HepG2 (cell line): ENCODE data around the gene LIME1. TPM values are rescaled to one million over a fixed set of nuclear protein-coding genes. Genes with fewer than 3 reads are reported as not detected.
A peak's percentile ranks its signal among the peaks of the same experiment; 100 is the strongest.

ENCODE experiments used
- AKAP8 ChIP-seq: sonication (generic); formaldehyde crosslinking; IDR thresholded peaks from 2 replicates; pipeline ENCODE4 v1.5.1; 2020; ENCODE audit warnings: mild to moderate bottlenecking, missing genetic modification reagents
- BORCS8-MEF2B ChIP-seq: sonication (generic); formaldehyde crosslinking; IDR thresholded peaks from 2 replicates; pipeline ENCODE4 v1.8.0; 2022; ENCODE audit warnings: mild to moderate bottlenecking, missing genetic modification reagents
- CENPT ChIP-seq: sonication (generic); formaldehyde crosslinking; IDR thresholded peaks from 2 replicates; pipeline ENCODE4 v1.8.0; 2022; ENCODE audit warnings: low read depth, mild to moderate bottlenecking, moderate library complexity, missing genetic modification reagents
- GLI4 ChIP-seq: sonication (generic); formaldehyde crosslinking; IDR thresholded peaks from 2 replicates; pipeline ENCODE4 v1.5.1; 2020; ENCODE audit warnings: missing genetic modification reagents, mild to moderate bottlenecking, moderate library complexity, borderline replicate concordance
- GTF2F1 ChIP-seq: fragments of 150-350 bp; IDR thresholded peaks from 2 replicates; pipeline ENCODE4 v1.6.1; 2014; ENCODE audit warnings: low read length
- IKZF4 ChIP-seq: sonication (generic); formaldehyde crosslinking; IDR thresholded peaks from 2 replicates; pipeline ENCODE4 v1.5.1; 2020; ENCODE audit warnings: borderline replicate concordance, mild to moderate bottlenecking, low read depth, missing genetic modification reagents; ENCODE audit errors: not compliant biosample characterization
- KDM1A ChIP-seq: IDR thresholded peaks from 2 replicates; pipeline ENCODE4 v1.6.1; 2016; ENCODE audit warnings: missing compliant biosample characterization
- LCORL ChIP-seq, 2 experiments: fragments of 450-650 bp in 1 of 2; sonication (generic) in 1 of 2; formaldehyde crosslinking in 1 of 2; IDR thresholded peaks; 2 replicates each; pipeline versions ENCODE4 v1.5.0 to v1.6.1; 2017 to 2020; ENCODE audit warnings: antibody characterized with exemption in 1 of 2, missing genetic modification reagents in 1 of 2
- MED1 ChIP-seq: sonication (generic); formaldehyde crosslinking; IDR thresholded peaks from 2 replicates; pipeline ENCODE4 v1.4.0; 2020; ENCODE audit warnings: missing genetic modification reagents
- NFKB2 ChIP-seq: sonication (generic); formaldehyde crosslinking; IDR thresholded peaks from 2 replicates; pipeline ENCODE4 v1.4.0; 2020; ENCODE audit warnings: missing genetic modification reagents, borderline replicate concordance
- RAD51 ChIP-seq: fragments of 450-650 bp; IDR thresholded peaks from 2 replicates; pipeline ENCODE4 v1.6.1; 2016; ENCODE audit warnings: borderline replicate concordance
- SETDB1 ChIP-seq: sonication (generic); formaldehyde crosslinking; IDR thresholded peaks from 2 replicates; pipeline ENCODE4 v1.5.1; 2020; ENCODE audit warnings: missing genetic modification reagents, mild to moderate bottlenecking, borderline replicate concordance
- SPEN ChIP-seq: sonication (generic); formaldehyde crosslinking; IDR thresholded peaks from 2 replicates; pipeline ENCODE4 v1.5.1; 2020; ENCODE audit warnings: low read depth, mild to moderate bottlenecking, missing genetic modification reagents
- TAF15 ChIP-seq: fragments of 200-400 bp; formaldehyde crosslinking; IDR thresholded peaks from one replicate; pipeline ENCODE4 v1.6.1; 2018; ENCODE audit warnings: mild to moderate bottlenecking, low read depth, low read length; ENCODE audit not compliant: poor library complexity, severe bottlenecking
- THAP8 ChIP-seq: sonication (generic); formaldehyde crosslinking; IDR thresholded peaks from 2 replicates; pipeline ENCODE4 v1.5.1; 2020; ENCODE audit warnings: missing genetic modification reagents, mild to moderate bottlenecking, borderline replicate concordance
- TMF1 ChIP-seq: sonication (generic); formaldehyde crosslinking; IDR thresholded peaks from 2 replicates; pipeline ENCODE4 v1.8.1; 2022; ENCODE audit warnings: low read depth, missing genetic modification reagents
- TRIM22 ChIP-seq: fragments of 450-650 bp; IDR thresholded peaks from 2 replicates; pipeline ENCODE4 v1.6.1; 2017
- YEATS2 ChIP-seq: sonication (generic); formaldehyde crosslinking; IDR thresholded peaks from 2 replicates; pipeline ENCODE4 v1.4.0; 2020; ENCODE audit warnings: missing genetic modification reagents, borderline replicate concordance
- ZNF224 ChIP-seq: sonication (generic); formaldehyde crosslinking; IDR thresholded peaks from 2 replicates; pipeline ENCODE4 v1.5.0; 2020; ENCODE audit warnings: mild to moderate bottlenecking, missing genetic modification reagents
- ZNF260 ChIP-seq: sonication (generic); formaldehyde crosslinking; IDR thresholded peaks from 2 replicates; pipeline ENCODE4 v1.4.0; 2020; ENCODE audit warnings: missing genetic modification reagents, low read depth, mild to moderate bottlenecking, borderline replicate concordance
- ZNF30 ChIP-seq: sonication (generic); formaldehyde crosslinking; IDR thresholded peaks from 2 replicates; pipeline ENCODE4 v1.5.0; 2020; ENCODE audit warnings: mild to moderate bottlenecking, missing genetic modification reagents
- ZNF34 ChIP-seq: sonication (generic); formaldehyde crosslinking; IDR thresholded peaks from 2 replicates; pipeline ENCODE4 v1.4.0; 2020; ENCODE audit warnings: mild to moderate bottlenecking, missing genetic modification reagents, borderline replicate concordance
- ZNF350 ChIP-seq: sonication (generic); formaldehyde crosslinking; IDR thresholded peaks from 2 replicates; pipeline ENCODE4 v1.4.0; 2020; ENCODE audit warnings: mild to moderate bottlenecking, low read depth, missing genetic modification reagents, borderline replicate concordance
- ZNF430 ChIP-seq: sonication (generic); formaldehyde crosslinking; IDR thresholded peaks from 2 replicates; pipeline ENCODE4 v1.9.0; 2021; ENCODE audit warnings: mild to moderate bottlenecking, missing genetic modification reagents
- ZNF431 ChIP-seq: sonication (generic); formaldehyde crosslinking; IDR thresholded peaks from 2 replicates; pipeline ENCODE4 v1.9.0; 2022; ENCODE audit warnings: missing genetic modification reagents, low read depth, mild to moderate bottlenecking, borderline replicate concordance
- ZNF468 ChIP-seq: sonication (generic); formaldehyde crosslinking; IDR thresholded peaks from 2 replicates; pipeline ENCODE4 v1.8.0; 2022; ENCODE audit warnings: mild to moderate bottlenecking, moderate library complexity, missing genetic modification reagents
- ZNF629 ChIP-seq: sonication (generic); formaldehyde crosslinking; conservative IDR thresholded peaks from 2 replicates; pipeline ENCODE4 v1.5.0; 2020; ENCODE audit warnings: missing genetic modification reagents
- ZNF781 ChIP-seq: sonication (generic); formaldehyde crosslinking; IDR thresholded peaks from 2 replicates; pipeline ENCODE4 v1.5.1; 2020; ENCODE audit warnings: borderline replicate concordance, mild to moderate bottlenecking, missing genetic modification reagents; ENCODE audit errors: not compliant biosample characterization
- ZNF850 ChIP-seq: sonication (generic); formaldehyde crosslinking; conservative IDR thresholded peaks from 2 replicates; pipeline ENCODE4 v1.9.0; 2021; ENCODE audit warnings: mild to moderate bottlenecking, missing genetic modification reagents
- polyA plus RNA-seq, 8 experiments: library from polyadenylated mRNA; depleted of rRNA in 3 of 8; stranded (reverse) in 7 of 8; unstranded in 1 of 8; fragments of >200 nt; fragmentation: Illumina TruSeq in 4 of 8; extraction: Trizol in 4 of 8; gene quantifications; 2 replicates each; pipeline versions ENCODE4 v1.2.1 to v1.2.3, GENCODE V29; 2011 to 2016; ENCODE audit warnings: low read depth in 4 of 8, missing spikeins in 1 of 8, mixed read lengths in 1 of 8; ENCODE audit not compliant: insufficient read depth in 1 of 8
- total RNA-seq, 5 experiments: library from RNA; depleted of rRNA; stranded (reverse); fragments of >200 nt; fragmentation: Illumina TruSeq; extraction: Trizol; gene quantifications; 2 replicates each; pipeline ENCODE4 v1.2.3, GENCODE V29; 2016; ENCODE audit warnings: low read depth in 1 of 5

Gene LIME1
- total and polyA plus RNA-seq, 2 of the 13 experiments (the other 11 are each of a cell fraction or from before 2014, with no cell fraction given) = 13.0 to 61.5 TPM

DNA sequence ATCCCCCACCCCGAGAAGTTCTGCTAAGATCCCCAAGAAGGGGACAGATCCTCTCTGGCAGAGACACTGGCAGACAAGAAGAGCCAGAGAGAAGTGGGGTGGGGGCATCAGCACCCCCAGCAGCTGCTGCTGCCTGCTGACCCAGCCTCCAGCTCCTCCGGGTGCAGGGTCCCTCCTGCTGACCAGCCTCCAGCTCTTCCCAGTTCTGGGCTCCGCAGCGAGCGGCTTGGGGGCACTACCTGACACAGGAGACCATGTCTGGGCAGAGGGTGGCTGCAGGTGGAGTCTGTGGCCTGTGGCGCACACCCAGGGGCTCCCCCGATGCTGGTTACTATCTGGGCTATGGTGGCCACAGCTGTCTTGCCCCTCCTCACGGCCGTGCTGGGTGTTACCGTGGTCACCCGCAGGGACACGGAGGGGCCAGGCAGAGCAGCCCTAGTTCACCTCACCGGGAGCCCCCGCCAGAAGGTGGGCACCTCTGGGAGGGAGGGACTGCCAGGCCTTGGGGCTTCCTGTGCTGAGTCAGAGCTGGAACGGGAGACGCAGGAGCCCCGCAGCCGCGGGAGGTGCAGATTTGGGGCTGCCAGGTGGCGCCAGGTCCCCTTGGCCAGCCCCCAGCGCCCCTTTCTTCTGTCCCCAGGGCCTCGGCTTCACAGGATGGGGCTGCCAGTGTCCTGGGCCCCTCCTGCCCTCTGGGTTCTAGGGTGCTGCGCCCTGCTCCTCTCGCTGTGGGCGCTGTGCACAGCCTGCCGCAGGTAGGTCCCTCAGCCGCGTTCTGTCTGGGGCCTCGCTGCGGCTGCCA, 630 bp downstream of the LIME1 start (continued):
- no peak for TF ChIP-seq THAP8
- TF ChIP-seq ZNF30 (CRISPR knock-in tag) = no peak
- TF ChIP-seq RAD51 = no peak
- no peak for TF ChIP-seq ZNF224
- TF ChIP-seq ZNF34 (CRISPR knock-in tag) = no peak
- TF ChIP-seq ZNF430 = no peak
- TF ChIP-seq SETDB1 (CRISPR knock-in tag) = no peak
- TF ChIP-seq AKAP8 (CRISPR knock-in tag) = peak; percentile 95
- no peak for TF ChIP-seq LCORL (IDR thresholded peaks at IDR 0.05)
- TF ChIP-seq LCORL (CRISPR knock-in tag; IDR thresholded peaks at IDR 0.05) = peak; percentile 68; the same call in 1 of the 2 replicates
- peak; percentile 49 for TF ChIP-seq IKZF4
- no peak for TF ChIP-seq ZNF850 (CRISPR knock-in tag)
- TF ChIP-seq MED1 (CRISPR knock-in tag) = peak; percentile 6; the same call in 1 of the 2 replicates
- peak; percentile 35; the same call in 1 of the 2 replicates for TF ChIP-seq SPEN
- no peak for TF ChIP-seq ZNF350 (CRISPR knock-in tag)
- no peak; the same call in 1 of the 2 replicates for TF ChIP-seq NFKB2 (CRISPR knock-in tag)
- TF ChIP-seq ZNF260 (CRISPR knock-in tag) = no peak; the same call in 1 of the 2 replicates
- 0 out of 2 replicates have a peak, but pooled peaks have one; percentile 5 for TF ChIP-seq GTF2F1
- no peak for TF ChIP-seq TMF1 (CRISPR knock-in tag)
- no peak for TF ChIP-seq ZNF629 (CRISPR knock-in tag)
- TF ChIP-seq YEATS2 (CRISPR knock-in tag) = no peak
- peak; percentile 41; the same call in 1 of the 2 replicates for TF ChIP-seq GLI4 (CRISPR knock-in tag)
- no peak for TF ChIP-seq KDM1A (CRISPR knock-in tag)
- TF ChIP-seq TRIM22 = no peak
- TF ChIP-seq ZNF431 (CRISPR knock-in tag) = no peak
- TF ChIP-seq BORCS8-MEF2B (CRISPR knock-in tag) = no peak; the same call in 1 of the 2 replicates
- no peak for TF ChIP-seq CENPT
- no peak for TF ChIP-seq ZNF781 (CRISPR knock-in tag)
- peak; percentile 44; the same call in 1 of the 2 replicates for TF ChIP-seq ZNF468 (CRISPR knock-in tag)
- TF ChIP-seq TAF15 = peak; percentile 94
